CD4-positive, alpha-beta T cell treated with Interleukin-15 for 4 hours (primary cell): ENCODE results near the gene ZCCHC14.
A peak's percentile ranks its signal among the peaks of the same experiment; 100 is the strongest.
"Not testable (repeated sequence)": the region's sequence is repeated elsewhere in the genome, so short reads cannot be mapped to it uniquely, and the experiment has no call there.

Experiments used
- DNase-seq: peaks from one replicate; pipeline ENCODE4 v3.0.0-alpha.2; 2020; ENCODE audit warnings: low spot score

The ZCCHC14 gene

GRCh38 chr16:87409153-87409552, 83.7 kb downstream of the ZCCHC14 start:
- DNase-seq, result no peak

DNA sequence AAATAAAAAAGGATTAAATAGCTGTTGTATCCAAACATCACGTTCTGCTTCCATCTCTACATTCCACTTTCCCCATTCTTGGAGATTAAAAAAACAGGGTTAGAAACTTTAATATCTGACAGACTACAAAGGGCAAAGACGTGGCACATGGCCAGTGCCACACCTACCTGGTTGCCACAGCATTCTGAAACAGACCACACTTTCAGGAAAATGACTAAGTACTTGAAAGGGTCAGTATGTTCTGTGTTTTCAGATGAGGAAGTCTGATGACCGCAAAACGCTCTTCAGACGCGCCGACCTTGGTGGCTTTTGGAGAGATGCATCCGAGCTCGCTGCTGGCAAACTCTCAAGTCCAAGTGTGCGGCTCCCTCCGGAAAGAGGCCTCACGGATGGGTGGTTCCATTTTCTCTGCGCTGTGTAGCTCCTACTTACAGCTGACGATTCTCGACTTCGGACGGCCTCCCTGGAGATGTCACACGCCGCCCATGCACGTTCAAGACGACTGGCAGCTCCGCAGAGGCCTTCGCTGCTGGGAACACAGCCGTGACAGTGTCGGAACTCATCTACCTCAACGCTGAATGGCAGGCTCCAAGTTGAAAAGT, 85.2 kb downstream of the ZCCHC14 start:
- no peak for DNase-seq

DNA sequence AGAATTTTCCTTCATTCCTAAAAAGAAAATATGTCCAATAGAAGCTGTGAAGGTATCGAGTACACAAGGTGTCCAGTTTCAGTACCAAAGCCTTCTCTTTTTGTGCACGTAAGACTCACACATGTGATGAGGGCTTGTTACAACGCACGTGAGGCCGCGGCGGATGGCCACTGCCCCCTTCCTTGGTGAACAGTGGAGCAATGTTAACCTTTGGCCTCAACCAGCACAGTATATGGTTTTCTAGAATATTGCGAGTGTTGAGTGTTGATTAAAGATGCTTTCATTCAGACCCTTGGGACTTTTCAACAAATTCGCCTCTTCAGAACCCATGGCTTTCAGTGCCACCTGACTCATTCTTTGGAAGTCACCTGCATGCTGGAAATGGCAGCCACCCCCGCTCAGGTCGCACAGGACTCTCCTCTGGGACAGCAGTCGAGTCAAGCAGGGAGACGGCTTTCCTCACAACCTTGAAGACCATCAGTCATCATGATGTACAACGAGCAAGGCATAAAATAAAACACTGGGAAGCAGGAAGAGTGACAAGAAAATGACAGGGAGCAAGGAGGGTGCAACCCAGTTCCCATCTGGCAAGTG, 86.2 kb downstream of the ZCCHC14 start:
- DNase-seq, result no peak

DNA sequence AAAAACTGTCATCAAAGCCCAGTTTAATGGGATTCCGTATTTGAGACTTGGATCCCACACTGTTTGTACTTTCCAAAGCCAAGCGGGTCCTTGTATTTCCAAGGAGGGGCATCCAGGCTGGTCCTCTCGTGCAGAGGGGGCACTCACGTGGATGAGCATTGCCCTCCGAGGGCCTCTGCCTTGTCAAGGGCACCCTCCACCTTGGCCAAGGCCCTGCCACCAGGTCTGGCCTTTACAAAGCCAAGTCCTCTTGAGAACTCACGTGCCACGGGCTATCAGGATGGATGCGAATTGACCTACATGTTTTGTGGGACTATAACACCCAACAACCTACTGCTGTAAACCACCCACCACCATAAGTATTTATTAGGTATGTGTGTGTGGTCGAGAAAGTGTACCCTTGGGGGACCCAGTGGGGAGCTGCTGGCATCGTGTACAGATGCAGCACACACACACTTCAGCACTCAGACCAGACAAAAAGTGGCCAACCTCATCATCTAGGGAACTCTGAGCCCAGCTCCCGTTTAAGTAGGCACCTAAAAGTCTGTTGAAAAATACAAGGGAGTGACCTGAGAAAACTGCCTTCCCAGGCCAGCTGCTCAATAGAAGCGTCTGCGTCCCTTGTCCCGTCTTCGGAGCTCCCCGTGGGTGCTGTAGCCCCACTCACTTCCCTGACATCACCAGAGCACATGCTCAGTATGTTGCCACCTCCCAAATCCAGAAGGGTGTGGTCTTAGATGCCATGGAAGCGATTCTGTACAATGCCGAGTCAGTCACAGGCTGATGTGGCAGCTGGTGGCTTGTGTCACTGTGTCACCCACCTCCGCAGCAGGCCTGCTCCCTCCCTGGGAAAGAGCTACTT, 87.8 kb downstream of the ZCCHC14 start:
- DNase-seq, result no peak

GRCh38 chr16:87395181-87395842, 97.5 kb downstream of the ZCCHC14 start:
- DNase-seq, result no peak

DNA sequence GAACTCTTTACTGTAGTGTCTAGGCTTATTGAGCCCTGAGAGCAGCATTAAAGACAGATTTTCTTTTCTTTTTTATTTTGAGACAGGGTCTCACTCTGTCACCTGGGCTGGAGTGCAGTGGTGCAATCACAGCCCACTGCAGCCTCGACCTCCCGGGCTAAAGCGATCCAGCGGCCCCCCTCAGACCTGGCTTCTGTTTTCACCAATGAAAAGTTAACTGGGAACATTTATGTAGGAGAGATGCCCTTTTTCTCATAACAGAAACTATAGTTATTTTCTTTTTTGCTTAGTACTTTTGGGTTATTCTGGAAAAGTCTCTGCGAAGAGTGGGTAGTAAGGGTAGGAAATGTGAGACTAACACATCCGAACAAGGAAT, 99.2 kb downstream of the ZCCHC14 start:
- DNase-seq, result no peak

DNA sequence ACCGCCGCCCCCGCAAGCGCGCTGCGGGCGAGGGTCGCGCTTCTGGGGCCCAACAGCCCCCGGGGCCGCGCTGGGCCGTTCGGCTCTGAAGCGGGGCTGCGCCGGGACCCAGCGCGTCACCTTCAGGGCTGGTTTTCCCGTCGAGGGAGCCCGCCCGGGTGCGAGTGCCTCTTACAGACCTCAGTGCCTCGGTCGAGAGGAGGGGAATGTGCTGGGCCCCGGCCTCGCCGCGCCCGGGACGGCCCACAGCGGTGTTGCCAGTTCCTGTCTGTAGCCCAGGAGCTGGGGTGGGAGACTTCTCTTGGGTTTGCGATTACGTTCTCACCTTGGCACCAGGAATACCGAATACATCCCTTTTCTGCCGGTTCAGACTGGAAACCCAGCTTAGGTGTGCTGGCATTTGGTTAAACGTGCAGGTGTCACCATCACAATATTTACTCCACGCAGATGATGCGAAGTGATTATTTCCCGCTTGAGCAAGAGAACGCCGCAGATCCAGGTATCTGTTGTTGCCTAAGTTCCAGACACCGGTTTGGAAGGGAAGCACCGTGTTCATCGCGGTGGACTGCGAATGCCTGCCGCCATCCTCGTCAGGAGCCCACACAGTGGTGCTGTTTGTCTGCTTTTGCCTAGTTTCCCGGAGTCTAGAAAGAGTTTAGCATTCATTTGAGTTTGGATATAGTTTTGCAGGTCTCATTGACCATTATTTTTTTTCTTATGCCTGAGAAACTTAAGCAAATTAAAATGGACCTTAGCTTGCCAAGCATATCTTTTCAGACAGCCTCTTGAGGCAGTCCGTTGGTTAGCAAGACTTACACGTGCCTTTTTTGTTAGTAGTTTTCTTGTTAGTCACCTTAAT, 99.8 kb downstream of the ZCCHC14 start:
- no peak for DNase-seq

GRCh38 chr16:87391950-87392820, 100.6 kb downstream of the ZCCHC14 start, which contains the start of gene MAP1LC3B:
Gene MAP1LC3B (plus strand): TSS chr16:87392336. CDS start chr16:87392428, 92 bp downstream.
- peak; percentile 98 for DNase-seq

DNA sequence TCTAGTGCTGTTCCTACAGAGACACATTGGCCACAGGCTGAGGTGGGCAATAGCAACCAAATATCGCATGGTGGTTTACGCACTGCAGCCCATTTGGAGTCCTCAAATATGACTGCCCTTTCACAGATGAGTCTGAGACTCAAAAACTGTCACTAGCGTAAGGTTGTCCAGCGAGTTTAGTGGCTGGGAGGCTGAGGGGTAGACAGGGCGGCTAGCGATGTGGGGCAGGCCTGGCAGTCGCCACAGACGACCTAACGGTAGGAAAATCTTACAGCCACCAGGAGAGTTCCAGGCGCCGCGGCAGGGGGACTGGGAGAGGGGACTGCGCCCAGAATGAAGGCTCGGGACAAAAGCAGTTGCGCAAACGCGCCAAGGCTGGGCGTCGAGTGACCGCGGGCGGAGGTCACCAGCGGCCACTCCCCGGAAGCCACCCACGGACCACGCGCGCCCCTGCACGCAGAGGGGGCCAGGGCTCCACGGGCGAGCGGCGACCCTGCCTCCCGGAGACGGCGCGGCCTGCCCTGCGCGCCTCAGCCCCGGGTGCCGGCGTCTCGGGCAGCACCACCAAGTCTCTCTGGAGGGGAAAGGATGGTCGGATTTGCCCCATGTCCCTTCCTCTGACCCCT, 101.4 kb downstream of the ZCCHC14 start:
- DNase-seq, result no peak

- DNase-seq, result no peak
Observed at GRCh38 chr16:87390641-87391323, 102.0 kb downstream of the ZCCHC14 start.

GRCh38 chr16:87389914-87390313, 102.9 kb downstream of the ZCCHC14 start:
- not testable (repeated sequence) for DNase-seq

DNA sequence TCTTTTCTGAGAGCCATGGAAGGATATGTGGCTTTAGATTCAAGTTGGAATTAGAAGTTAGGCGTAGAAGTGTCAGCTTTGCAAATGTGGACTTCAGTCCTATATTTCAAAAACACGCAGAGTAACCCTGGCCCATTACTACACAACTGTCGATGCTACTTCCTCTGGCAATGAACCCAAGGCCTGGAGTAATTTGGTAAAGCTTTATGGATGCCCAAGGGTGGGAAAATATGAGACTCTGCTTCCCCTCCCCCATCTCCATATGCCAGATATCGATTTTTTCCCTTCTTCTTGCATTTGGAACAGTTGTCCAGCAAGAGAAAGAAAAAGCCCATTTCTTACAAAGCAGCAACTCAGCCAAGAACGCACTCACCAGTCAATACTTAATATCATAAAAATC, 103.6 kb downstream of the ZCCHC14 start:
- no peak for DNase-seq

- DNase-seq, result no peak
Observed at GRCh38 chr16:87388818-87389134, 104.0 kb downstream of the ZCCHC14 start.

DNA sequence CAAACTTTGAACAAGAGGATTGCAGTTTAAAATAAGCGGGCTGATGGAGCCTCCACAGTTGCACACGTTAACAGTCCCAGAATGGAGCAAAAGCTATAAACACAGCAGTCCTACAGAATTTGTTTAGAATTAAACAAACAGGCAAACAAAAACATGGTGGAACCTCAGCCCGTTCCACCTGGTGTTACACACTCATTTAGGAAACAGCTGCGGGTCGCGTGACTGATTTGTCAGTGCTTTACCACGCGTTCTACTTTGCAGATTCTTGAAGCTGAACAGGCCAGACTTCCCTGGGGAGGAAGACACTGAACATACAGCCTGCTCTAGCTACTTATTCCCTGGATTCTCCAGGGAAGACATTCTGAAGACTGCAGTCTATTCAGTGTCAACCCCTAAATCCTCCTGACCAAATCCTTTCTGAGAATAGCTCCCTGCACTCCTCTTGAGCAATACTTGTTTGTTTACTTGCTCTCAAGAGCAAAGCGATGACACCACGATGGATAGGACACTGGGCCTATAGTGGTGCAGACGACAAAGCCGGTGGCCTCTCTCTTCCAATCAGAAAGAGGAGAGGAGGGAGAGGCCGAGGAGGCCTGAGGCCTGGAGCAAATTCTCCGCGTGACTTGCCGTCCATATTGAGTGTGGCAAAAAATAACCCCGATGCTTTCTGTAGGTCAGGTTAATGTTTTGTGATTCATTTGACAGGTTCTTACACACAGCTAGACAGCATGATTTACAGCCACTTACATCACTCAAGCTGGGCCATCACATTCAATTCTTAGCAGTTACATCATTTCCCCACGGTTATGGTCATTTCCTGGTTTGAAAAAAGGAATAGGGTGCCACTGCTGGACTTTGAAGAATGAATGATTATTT, 104.6 kb downstream of the ZCCHC14 start:
- DNase-seq, result peak; percentile 95

DNA sequence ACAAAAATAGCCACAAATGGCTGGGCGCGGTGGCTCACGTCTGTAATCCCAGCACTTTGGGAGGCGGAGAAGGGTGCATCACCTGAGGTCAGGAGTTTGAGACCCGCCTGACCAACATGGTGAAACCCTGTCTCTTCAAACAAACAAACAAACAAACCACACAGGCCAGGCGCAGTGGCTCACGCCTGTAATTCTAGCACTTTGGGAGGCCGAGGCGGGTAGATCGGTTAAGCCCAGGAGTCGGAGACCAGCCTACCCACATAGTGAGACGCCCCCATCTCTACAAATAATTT, 108.0 kb downstream of the ZCCHC14 start:
- DNase-seq, result not testable (repeated sequence)

DNA sequence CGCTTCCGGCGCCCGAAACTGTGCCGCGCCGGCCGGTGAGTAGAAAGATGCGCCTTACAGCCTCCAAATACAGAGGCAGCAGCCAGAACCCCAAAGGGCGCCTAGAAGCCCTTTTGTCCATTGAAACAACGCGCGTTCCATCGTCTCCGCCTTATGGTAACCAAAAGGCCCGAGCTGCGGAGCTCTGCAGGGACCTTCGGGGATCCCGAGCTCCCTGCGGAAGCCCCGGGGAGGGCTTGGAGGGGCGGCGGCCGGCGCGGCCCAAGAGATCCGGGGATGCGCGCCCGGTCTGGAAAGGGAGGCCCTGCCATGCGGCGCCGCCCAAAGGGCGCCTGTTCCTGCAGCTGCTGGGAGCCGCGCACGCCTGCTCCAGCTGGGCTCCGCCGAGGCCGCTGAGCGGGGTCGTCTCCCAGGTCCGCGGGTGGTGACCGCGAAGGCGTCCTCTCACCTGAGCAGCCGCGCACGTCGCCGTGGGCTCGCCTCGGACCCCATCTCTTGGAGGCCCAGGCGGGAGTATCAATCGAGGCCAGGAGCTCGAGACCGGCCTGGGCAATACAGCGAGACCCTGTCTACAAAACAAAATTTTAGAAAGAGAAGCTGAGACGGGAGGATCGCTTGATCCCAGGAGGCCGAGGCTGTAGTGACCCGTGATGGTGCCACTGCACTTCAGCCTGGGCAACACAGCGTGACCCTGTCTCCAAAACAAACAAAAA, 108.5 kb downstream of the ZCCHC14 start:
- no peak for DNase-seq

GRCh38 chr16:87383505-87384161, 109.2 kb downstream of the ZCCHC14 start, which contains the start of gene FBXO31:
Gene FBXO31 (minus strand): TSS chr16:87383776. CDS start chr16:87383744, 32 bp downstream.
- peak; percentile 86 for DNase-seq
